Neural cell (in vitro differentiated cells): ENCODE data around the gene NFIA.

ENCODE experiments used
- CTCF ChIP-seq: fragments of 450-650 bp; IDR thresholded peaks from 2 replicates; pipeline ENCODE4 v1.5.1; 2014; ENCODE audit warnings: antibody characterized with exemption, mild to moderate bottlenecking, moderate library complexity; ENCODE audit not compliant: poor library complexity, severe bottlenecking
- EZH2 ChIP-seq: fragments of 200-600, 300-800 bp; shearing (Covaris generic), sonication (generic); IDR thresholded peaks from 2 replicates; pipeline ENCODE4 v1.6.1; 2014; ENCODE audit warnings: antibody characterized with exemption, low read length, borderline replicate concordance, mild to moderate bottlenecking; ENCODE audit not compliant: insufficient read depth, poor library complexity, severe bottlenecking
- POLR2AphosphoS5 ChIP-seq: IDR thresholded peaks from 2 replicates; pipeline ENCODE4 v1.6.1; 2012
- RAD21 ChIP-seq: fragments of 450-650 bp; conservative IDR thresholded peaks from 2 replicates; pipeline ENCODE4 v1.6.1; 2014; ENCODE audit warnings: antibody characterized with exemption, mild to moderate bottlenecking, moderate library complexity
- REST ChIP-seq: IDR thresholded peaks from 2 replicates; pipeline ENCODE4 v1.6.1; 2012; ENCODE audit warnings: borderline replicate concordance
- SMC3 ChIP-seq: fragments of 450-650 bp; conservative IDR thresholded peaks from 2 replicates; pipeline ENCODE4 v1.6.1; 2014; ENCODE audit warnings: antibody characterized with exemption, mild to moderate bottlenecking, moderate library complexity; ENCODE audit not compliant: poor library complexity
- TAF1 ChIP-seq: IDR thresholded peaks from 2 replicates; pipeline ENCODE4 v1.6.1; 2012; ENCODE audit warnings: low read depth

GRCh38 chr1:61445269-61445825, 363.0 kb downstream of the NFIA start:
- TF ChIP-seq TAF1, result no peak
- no peak for TF ChIP-seq REST
- TF ChIP-seq CTCF, result no peak
- TF ChIP-seq POLR2AphosphoS5, result no peak
- no peak for TF ChIP-seq SMC3
- TF ChIP-seq RAD21, result no peak
- no peak for TF ChIP-seq EZH2
